ENCODE measurements around the gene STK11.

The STK11 gene

DNA sequence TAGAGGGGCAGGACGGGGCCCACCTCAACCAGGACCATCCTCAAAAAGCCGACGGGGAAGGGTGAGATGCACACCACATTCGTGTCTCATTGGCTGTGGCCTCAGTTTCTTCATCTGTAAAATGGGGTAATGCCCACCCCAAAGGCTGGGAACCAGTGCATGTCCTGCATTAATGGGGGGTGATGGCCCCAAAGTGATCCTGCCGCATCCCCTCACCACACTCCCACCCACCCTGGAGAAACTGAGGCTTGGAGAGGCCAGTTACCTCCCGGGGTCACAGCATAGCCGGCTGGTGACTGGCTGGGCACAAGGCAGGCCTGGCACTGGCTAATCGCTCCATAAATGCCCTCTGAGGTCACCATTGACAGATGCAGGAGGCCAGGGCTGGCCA, 42.2 kb downstream of the STK11 start:
- no peak for DNase-seq (ENCODE audit: low spot score)
- TF ChIP-seq, protein P1, sequence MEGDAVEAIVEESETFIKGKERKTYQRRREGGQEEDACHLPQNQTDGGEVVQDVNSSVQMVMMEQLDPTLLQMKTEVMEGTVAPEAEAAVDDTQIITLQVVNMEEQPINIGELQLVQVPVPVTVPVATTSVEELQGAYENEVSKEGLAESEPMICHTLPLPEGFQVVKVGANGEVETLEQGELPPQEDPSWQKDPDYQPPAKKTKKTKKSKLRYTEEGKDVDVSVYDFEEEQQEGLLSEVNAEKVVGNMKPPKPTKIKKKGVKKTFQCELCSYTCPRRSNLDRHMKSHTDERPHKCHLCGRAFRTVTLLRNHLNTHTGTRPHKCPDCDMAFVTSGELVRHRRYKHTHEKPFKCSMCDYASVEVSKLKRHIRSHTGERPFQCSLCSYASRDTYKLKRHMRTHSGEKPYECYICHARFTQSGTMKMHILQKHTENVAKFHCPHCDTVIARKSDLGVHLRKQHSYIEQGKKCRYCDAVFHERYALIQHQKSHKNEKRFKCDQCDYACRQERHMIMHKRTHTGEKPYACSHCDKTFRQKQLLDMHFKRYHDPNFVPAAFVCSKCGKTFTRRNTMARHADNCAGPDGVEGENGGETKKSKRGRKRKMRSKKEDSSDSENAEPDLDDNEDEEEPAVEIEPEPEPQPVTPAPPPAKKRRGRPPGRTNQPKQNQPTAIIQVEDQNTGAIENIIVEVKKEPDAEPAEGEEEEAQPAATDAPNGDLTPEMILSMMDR (IDR thresholded peaks at IDR 0.05; ENCODE audit: extremely low read depth, missing control alignments): no peak

GRCh38 chr19:1248139-1248785, 42.7 kb downstream of the STK11 start, which contains the start of gene MIDN:
Gene MIDN (plus strand): TSS chr19:1248583. CDS start chr19:1250297, 1,714 bp downstream.
- DNase-seq (ENCODE audit: low spot score): peak; percentile 90
- TF ChIP-seq, protein P1 (IDR thresholded peaks at IDR 0.05; ENCODE audit: extremely low read depth, missing control alignments): peak; percentile 44

DNA sequence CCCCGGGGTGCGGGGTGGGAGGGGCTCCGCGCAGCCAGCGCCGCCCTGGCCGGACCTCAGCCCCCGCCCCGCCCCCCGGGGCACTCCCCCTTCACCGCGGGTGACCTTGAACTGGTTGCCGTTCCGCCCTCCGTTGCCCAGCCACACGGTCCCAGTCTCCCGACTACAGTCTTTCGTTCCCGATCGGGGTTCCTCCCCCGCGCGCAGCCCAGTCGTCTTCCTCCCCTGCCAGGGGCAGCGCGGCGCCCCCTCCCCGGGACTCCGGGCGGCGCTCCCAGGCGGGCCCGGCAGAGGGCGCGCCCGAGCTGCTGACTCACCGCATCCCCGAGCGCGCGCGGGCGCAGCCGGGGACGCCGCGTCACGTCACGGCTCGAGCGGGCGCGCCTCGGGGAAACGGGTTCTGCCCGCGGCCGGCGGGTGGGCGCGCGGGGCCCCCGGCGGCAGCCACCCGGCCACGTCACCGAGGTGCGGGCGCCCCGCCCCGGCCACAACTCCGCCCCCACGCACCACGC, 43.3 kb downstream of the STK11 start:
- TF ChIP-seq, protein P1 (IDR thresholded peaks at IDR 0.05; ENCODE audit: extremely low read depth, missing control alignments): peak; percentile 73
- DNase-seq (ENCODE audit: low spot score): peak; percentile 87

DNA sequence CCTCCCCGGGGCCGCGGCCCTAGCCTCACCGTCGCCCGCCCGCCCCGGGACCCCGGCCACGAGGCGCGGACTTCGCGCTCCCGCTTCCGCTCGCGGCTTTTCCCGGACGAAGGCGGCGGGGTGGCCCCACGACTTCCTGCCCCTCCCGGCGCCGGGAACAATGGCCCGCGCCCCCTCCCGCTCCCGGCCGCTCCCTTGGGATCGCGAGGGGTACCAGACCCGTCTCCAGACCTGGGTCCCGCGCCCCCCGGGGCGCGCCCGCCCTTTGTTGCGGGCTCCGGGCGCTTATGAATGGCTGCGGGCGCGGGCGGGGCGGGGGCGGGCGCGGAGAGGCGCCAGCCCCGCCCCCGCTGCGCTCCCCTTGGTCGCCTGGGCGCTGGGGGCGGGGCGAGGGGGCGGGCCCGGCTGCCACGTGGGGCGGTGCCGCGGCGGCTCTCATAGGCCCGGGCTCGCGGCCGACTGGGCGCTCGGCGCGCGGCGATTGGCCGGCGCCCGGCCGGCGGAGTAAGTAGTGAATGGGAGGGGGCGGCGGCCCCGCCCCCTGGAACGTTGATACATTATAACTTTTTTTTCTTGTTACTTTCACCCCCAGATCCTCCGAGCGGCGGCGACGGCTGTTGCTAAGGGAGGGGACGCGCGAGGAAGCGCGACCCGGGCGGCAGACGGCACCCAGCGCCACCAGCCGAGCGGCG, 43.9 kb downstream of the STK11 start:
- peak; percentile 98 for DNase-seq (ENCODE audit: low spot score)

DNA sequence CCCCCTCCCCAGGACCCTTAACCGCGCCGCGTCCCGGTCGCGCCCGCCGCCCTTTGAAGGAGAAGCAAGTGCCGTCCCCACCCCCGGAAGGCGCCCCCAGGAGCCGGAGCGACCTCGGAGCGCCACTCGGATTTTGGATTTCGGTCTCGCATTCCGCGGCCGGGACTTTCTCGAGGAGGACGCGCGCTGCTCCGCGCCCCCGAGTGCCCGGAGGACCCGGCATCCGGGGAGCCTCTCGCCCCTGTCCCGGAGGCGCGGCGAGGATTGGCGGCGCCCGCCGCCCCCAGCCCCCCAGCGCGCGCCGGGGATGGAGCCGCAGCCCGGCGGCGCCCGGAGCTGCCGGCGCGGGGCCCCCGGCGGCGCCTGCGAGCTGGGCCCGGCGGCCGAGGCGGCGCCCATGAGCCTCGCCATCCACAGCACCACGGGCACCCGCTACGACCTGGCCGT, 44.4 kb downstream of the STK11 start:
- TF ChIP-seq, protein P1 (IDR thresholded peaks at IDR 0.05; ENCODE audit: extremely low read depth, missing control alignments): no peak
- DNase-seq (ENCODE audit: low spot score): no peak

More for the DNA sequence above, 43.9 kb downstream of the STK11 start:
- TF ChIP-seq, protein P1 (IDR thresholded peaks at IDR 0.05; ENCODE audit: extremely low read depth, missing control alignments): no peak

- DNase-seq (ENCODE audit: low spot score): peak; percentile 78
- TF ChIP-seq, protein P1 (IDR thresholded peaks at IDR 0.05; ENCODE audit: extremely low read depth, missing control alignments): no peak
Observed at GRCh38 chr19:1250437-1251260, 45.1 kb downstream of the STK11 start.

All from GM20000 (cell line).